Naive thymus-derived CD4-positive, alpha-beta T cell (primary cell): ENCODE data around the gene FAM83G. TPM values are rescaled to one million over a fixed set of nuclear protein-coding genes. Genes with fewer than 3 reads are reported as not detected.

Experiments
- ATAC-seq: fragments of 150-1000 bp; cut with Tn5 transposase; 2 replicates; pipeline ENCODE4 v1.10.0; 2021; ENCODE audit warnings: mild to moderate bottlenecking, moderate library complexity
- CTCF ChIA-PET: fragments of 350-600 bp; sonication (Branson Sonifier 250); formaldehyde crosslinking; loops from one replicate; lab custom pipeline; 2021; ENCODE audit warnings: antibody characterized with exemption; lab: Charles Lee
- POLR2A ChIA-PET: fragments of 350-600 bp; sonication (Branson Sonifier 250); formaldehyde crosslinking; loops from one replicate; lab custom pipeline; 2021; ENCODE audit warnings: antibody characterized with exemption, inconsistent platforms; lab: Charles Lee
- DNase-seq, 9 donors: peaks; one replicate each; pipeline versions ENCODE4 v3.0.0 to v3.0.0-alpha.2; 2020 to 2022; ENCODE audit warnings: mixed read lengths in 1 of 9
- H3K27ac ChIP-seq: one replicate; pipeline ENCODE4 v1.7.0; 2013; ENCODE audit warnings: mild to moderate bottlenecking, low read depth, low read length, moderate library complexity
- H3K27me3 ChIP-seq, 2 donors: one replicate each; pipeline ENCODE4 v1.7.0; 2013; ENCODE audit warnings: low read length in 2 of 2, mild to moderate bottlenecking in 2 of 2, moderate library complexity in 2 of 2; ENCODE audit not compliant: control insufficient read depth in 2 of 2, insufficient read depth in 2 of 2
- H3K36me3 ChIP-seq, 3 experiments: 1 replicate in 2 of 3; 2 replicates in 1 of 3; pipeline ENCODE4 v1.7.0; 2013; ENCODE audit warnings: low read length in 3 of 3, mild to moderate bottlenecking in 3 of 3, moderate library complexity in 1 of 3; ENCODE audit not compliant: insufficient read depth in 3 of 3, control insufficient read depth in 2 of 3
- H3K4me1 ChIP-seq, 2 donors: one replicate each; pipeline ENCODE4 v1.7.0; 2013; ENCODE audit warnings: low read length in 2 of 2, mild to moderate bottlenecking in 2 of 2, moderate library complexity in 1 of 2; ENCODE audit not compliant: control insufficient read depth in 2 of 2, insufficient read depth in 2 of 2
- H3K4me3 ChIP-seq: 2 replicates; pipeline ENCODE4 v1.7.0; 2013; ENCODE audit warnings: mild to moderate bottlenecking, low read length
- H3K9me3 ChIP-seq, 3 experiments: 1 replicate in 2 of 3; 2 replicates in 1 of 3; pipeline ENCODE4 v1.7.0; 2013; ENCODE audit warnings: low read length in 3 of 3; ENCODE audit not compliant: control insufficient read depth in 2 of 3
- H3K27ac Mint-ChIP-seq, 9 donors: one replicate each; pipeline ENCODE4 v1.8.0; 2020 to 2022; ENCODE audit warnings: mixed read lengths in 9 of 9, mild to moderate bottlenecking in 8 of 9, moderate library complexity in 5 of 9, inconsistent platforms in 2 of 9
- H3K27me3 Mint-ChIP-seq, 5 donors: one replicate each; pipeline ENCODE4 v1.8.0; 2021 to 2022; ENCODE audit warnings: mixed read lengths in 5 of 5, mild to moderate bottlenecking in 1 of 5
- H3K36me3 Mint-ChIP-seq, 5 donors: one replicate each; pipeline ENCODE4 v1.8.0; 2020 to 2022; ENCODE audit warnings: mixed read lengths in 5 of 5, mild to moderate bottlenecking in 3 of 5, inconsistent platforms in 1 of 5
- H3K4me1 Mint-ChIP-seq, 7 donors: one replicate each; pipeline ENCODE4 v1.8.0; 2020 to 2022; ENCODE audit warnings: mixed read lengths in 7 of 7, mild to moderate bottlenecking in 3 of 7, inconsistent platforms in 1 of 7
- H3K4me3 Mint-ChIP-seq, 10 donors: one replicate each; pipeline ENCODE4 v1.8.0; 2020 to 2022; ENCODE audit warnings: mild to moderate bottlenecking in 10 of 10, mixed read lengths in 10 of 10, moderate library complexity in 6 of 10, inconsistent platforms in 2 of 10
- H3K9me3 Mint-ChIP-seq, 11 donors: one replicate each; pipeline ENCODE4 v1.8.0; 2020 to 2022; ENCODE audit warnings: mixed read lengths in 11 of 11, mild to moderate bottlenecking in 4 of 11, inconsistent platforms in 1 of 11, moderate library complexity in 1 of 11
- intact Hi-C, 2 donors: fragments of 100-400 bp; cut with micrococcal nuclease; formaldehyde crosslinking; loops; one replicate each; pipeline ENCODE4 v1.15.1; 2023
- polyA plus RNA-seq, 2 donors: library from polyadenylated mRNA; unstranded; fragments of 300-500 nt; fragmentation: Illumina TruSeq; gene quantifications; one replicate each; pipeline ENCODE4 v1.2.3, GENCODE V29; 2021
- total RNA-seq, 6 experiments: library from RNA in 5 of 6; stranded (reverse) in 5 of 6; gene quantifications; 1 replicate in 5 of 6; 2 replicates in 1 of 6; pipeline ENCODE4 v1.2.3 and lab custom pipeline; 2021 to 2026

Gene FAM83G
- total and polyA plus RNA-seq, 7 experiments from 2014 or later = 1.6 to 9.1 (median 4.0) TPM

DNA sequence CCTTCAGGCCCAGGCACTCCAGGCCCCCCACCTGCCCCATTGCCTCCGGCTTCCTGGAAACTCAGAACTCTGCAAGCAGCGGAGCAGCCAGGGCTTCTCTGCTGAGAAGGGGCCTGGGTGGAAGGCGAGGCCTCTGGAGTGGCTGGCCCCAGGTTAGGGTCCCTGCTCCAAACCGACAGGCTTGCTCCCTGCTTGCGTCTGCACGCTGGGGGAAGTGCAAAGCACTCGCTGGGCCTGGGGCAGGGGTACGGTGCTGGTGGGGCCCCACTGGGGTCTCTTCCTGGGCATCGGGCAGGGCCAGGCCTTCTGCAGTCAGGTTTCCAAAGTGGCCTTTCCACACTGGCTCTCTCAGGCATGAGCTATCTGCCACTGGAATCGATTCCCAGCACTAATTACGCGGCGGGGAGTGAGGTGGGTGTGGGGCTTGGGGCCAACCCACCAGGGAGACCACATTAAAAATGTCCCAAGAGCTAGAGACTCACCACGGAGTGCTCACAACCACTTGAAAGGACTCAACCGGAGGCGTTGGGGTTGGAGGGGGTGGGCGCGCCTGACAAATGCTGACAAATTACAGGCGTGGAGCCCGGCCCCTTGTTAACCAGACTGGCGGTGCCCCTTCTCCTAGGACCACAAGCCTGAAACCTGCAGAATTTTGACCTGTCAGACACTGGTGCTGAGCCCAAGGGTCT lies 17.9 kb downstream of the FAM83G start:
- H3K27me3 Mint-ChIP-seq = no peaks in the 10 kb centered on the region
- Histone ChIP-seq H3K9me3 (no peaks in the 10 kb centered on the region), H3K4me1 (no peaks in the 10 kb centered on the region), H3K27ac (no peak overlapping the region), H3K4me3 (no peak overlapping the region), H3K27me3 (no peaks in the 10 kb centered on the region), H3K36me3 (peaks cover 0 to 9% (median 0%) of the 10 kb centered on the region in 3 experiments)
- peaks cover 0 to 11% (median 0%) of the 10 kb centered on the region in 7 donors for H3K4me1 Mint-ChIP-seq
- H3K36me3 Mint-ChIP-seq = peaks cover 0 to 16% (median 0%) of the 10 kb centered on the region in 5 donors
- intact Hi-C loops = no loop called here
- ChIA-PET CTCF (no interaction called here), POLR2A (no interaction called here)
- ATAC-seq (no peak), DNase-seq (no peak)
- no peak overlapping the region for H3K27ac Mint-ChIP-seq
- H3K4me3 Mint-ChIP-seq = no peak overlapping the region
- H3K9me3 Mint-ChIP-seq = no peaks in the 10 kb centered on the region

GRCh38 chr17:18985475-18985874 lies 19.1 kb downstream of the FAM83G start:
- Histone ChIP-seq H3K27ac (no peak overlapping the region), H3K4me1 (no peaks in the 10 kb centered on the region), H3K36me3 (peaks cover 0 to 9% (median 0%) of the 10 kb centered on the region in 3 experiments), H3K4me3 (no peak overlapping the region), H3K9me3 (no peaks in the 10 kb centered on the region), H3K27me3 (no peaks in the 10 kb centered on the region)
- intact Hi-C loops = no loop called here
- H3K27me3 Mint-ChIP-seq = no peaks in the 10 kb centered on the region
- no peak overlapping the region for H3K27ac Mint-ChIP-seq
- ChIA-PET POLR2A (no interaction called here), CTCF (no interaction called here)
- DNase-seq (no peak), ATAC-seq (no peak)
- H3K9me3 Mint-ChIP-seq = no peaks in the 10 kb centered on the region
- peaks cover 0 to 11% (median 2%) of the 10 kb centered on the region in 7 donors for H3K4me1 Mint-ChIP-seq
- H3K4me3 Mint-ChIP-seq = no peak overlapping the region
- H3K36me3 Mint-ChIP-seq = peaks cover 0 to 16% (median 0%) of the 10 kb centered on the region in 5 donors

DNA sequence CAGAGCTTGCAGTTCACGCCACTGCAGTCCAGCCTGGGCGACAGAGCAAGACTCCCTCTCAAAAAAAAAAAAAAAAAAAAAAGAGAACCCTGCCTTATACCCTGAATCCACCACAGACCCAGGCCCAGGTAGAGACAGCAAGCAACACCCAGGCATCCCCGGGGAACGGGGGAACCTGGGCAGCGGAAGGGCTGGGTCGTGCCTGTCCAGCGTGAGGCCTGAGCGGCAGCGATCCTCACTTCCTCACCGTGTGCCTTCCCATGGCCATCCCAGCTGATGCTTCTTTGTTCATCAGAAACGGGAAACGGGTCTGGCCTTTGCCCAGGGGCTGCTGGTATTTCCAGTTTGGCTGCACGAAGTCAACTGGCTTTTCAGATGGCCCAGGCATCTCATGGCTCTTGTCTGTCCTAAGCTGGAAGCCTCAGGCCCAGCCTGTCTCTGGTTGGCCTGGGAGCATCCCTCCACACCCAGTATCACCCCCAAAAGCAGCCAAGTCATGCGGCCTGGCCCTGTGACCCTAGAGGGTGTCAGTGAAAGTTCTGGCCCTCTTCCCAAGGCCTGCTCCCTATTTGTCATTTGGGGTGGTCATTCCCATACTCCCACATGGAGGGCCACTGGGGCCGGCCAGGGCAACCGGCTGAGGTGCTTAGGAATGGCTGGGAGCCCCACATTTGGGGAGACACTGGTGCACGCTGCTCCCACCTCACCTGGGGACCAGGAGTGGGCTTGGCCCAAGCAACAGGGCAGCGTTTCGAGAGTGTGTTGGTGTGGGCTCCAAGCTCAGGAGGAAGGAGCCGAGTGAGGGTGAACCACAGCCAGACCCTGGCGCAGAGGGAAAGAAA lies 20.1 kb downstream of the FAM83G start:
- Mint-ChIP-seq H3K36me3 (peaks cover 0 to 18% (median 0%) of the 10 kb centered on the region in 5 donors), H3K4me3 (no peak overlapping the region), H3K27me3 (no peaks in the 10 kb centered on the region), H3K9me3 (no peaks in the 10 kb centered on the region), H3K4me1 (peaks cover 0 to 11% (median 0%) of the 10 kb centered on the region in 7 donors), H3K27ac (no peak overlapping the region)
- H3K36me3 ChIP-seq = peaks cover 0 to 15% (median 0%) of the 10 kb centered on the region in 3 experiments
- ATAC-seq (no peak), DNase-seq (no peak)
- ChIA-PET CTCF (no interaction called here), POLR2A (no interaction called here)
- H3K4me1 ChIP-seq = no peaks in the 10 kb centered on the region
- no peak overlapping the region for H3K4me3 ChIP-seq
- H3K9me3 ChIP-seq = no peaks in the 10 kb centered on the region
- intact Hi-C loops = no loop called here
- H3K27ac ChIP-seq = no peak overlapping the region
- H3K27me3 ChIP-seq = no peaks in the 10 kb centered on the region

- CTCF ChIA-PET = no interaction called here
Measured at GRCh38 chr17:18981642-18982424, 22.7 kb downstream of the FAM83G start.

GRCh38 chr17:18981335-18981641 lies 23.3 kb downstream of the FAM83G start:
- Mint-ChIP-seq H3K27ac (peak overlapping the region in 2 of 9 donors; percentile 2 to 29), H3K27me3 (no peaks in the 10 kb centered on the region), H3K4me3 (no peak overlapping the region), H3K9me3 (no peaks in the 10 kb centered on the region), H3K4me1 (peaks cover 0 to 4% (median 0%) of the 10 kb centered on the region in 7 donors), H3K36me3 (peaks cover 0 to 22% (median 0%) of the 10 kb centered on the region in 5 donors)
- H3K9me3 ChIP-seq = no peaks in the 10 kb centered on the region
- H3K36me3 ChIP-seq = peaks cover 0 to 37% (median 0%) of the 10 kb centered on the region in 3 experiments
- CTCF ChIA-PET = no interaction called here
- POLR2A ChIA-PET = interaction anchor here (0.7 kb wide), 1 partner anchor 41 kb away, joined by 3 read pairs; no protein-coding TSS in a partner anchor
- no peak overlapping the region for H3K27ac ChIP-seq
- DNase-seq (no peak), ATAC-seq (no peak)
- no peak overlapping the region for H3K4me3 ChIP-seq
- intact Hi-C loops = no loop called here
- no peaks in the 10 kb centered on the region for H3K4me1 ChIP-seq
- H3K27me3 ChIP-seq = no peaks in the 10 kb centered on the region

More at GRCh38 chr17:18981642-18982424, 22.7 kb downstream of the FAM83G start:
- Mint-ChIP-seq H3K4me3 (no peak overlapping the region), H3K4me1 (peaks cover 0 to 4% (median 0%) of the 10 kb centered on the region in 7 donors), H3K27ac (no peak overlapping the region), H3K9me3 (no peaks in the 10 kb centered on the region), H3K36me3 (peaks cover 0 to 19% (median 0%) of the 10 kb centered on the region in 5 donors), H3K27me3 (no peaks in the 10 kb centered on the region)
- Histone ChIP-seq H3K4me3 (no peak overlapping the region), H3K9me3 (no peaks in the 10 kb centered on the region), H3K27me3 (no peaks in the 10 kb centered on the region), H3K4me1 (no peaks in the 10 kb centered on the region), H3K27ac (no peak overlapping the region), H3K36me3 (peaks cover 0 to 34% (median 0%) of the 10 kb centered on the region in 3 experiments)
- DNase-seq = no peak
- ATAC-seq = no peak
- intact Hi-C loops = no loop called here
- POLR2A ChIA-PET = interaction anchor here (0.7 kb wide), 1 partner anchor 40 kb away, joined by 3 read pairs; no protein-coding TSS in a partner anchor

GRCh38 chr17:18980682-18981334 lies 23.8 kb downstream of the FAM83G start:
- H3K9me3 Mint-ChIP-seq = no peaks in the 10 kb centered on the region
- ChIA-PET POLR2A (interaction anchor here (0.7 kb wide), 1 partner anchor 41 kb away, joined by 3 read pairs; no protein-coding TSS in a partner anchor), CTCF (no interaction called here)
- peaks cover 0 to 17% (median 0%) of the 10 kb centered on the region in 5 donors for H3K36me3 Mint-ChIP-seq
- no peaks in the 10 kb centered on the region for H3K27me3 Mint-ChIP-seq
- H3K4me3 Mint-ChIP-seq = no peak overlapping the region
- ATAC-seq (no peak), DNase-seq (no peak)
- Histone ChIP-seq H3K9me3 (no peaks in the 10 kb centered on the region), H3K27ac (no peak overlapping the region), H3K4me3 (no peak overlapping the region), H3K36me3 (peaks cover 0 to 37% (median 0%) of the 10 kb centered on the region in 3 experiments), H3K4me1 (no peaks in the 10 kb centered on the region), H3K27me3 (no peaks in the 10 kb centered on the region)
- peak overlapping the region in 2 of 9 donors; percentile 2 to 29 for H3K27ac Mint-ChIP-seq
- intact Hi-C loops = no loop called here
- H3K4me1 Mint-ChIP-seq = peaks cover 0 to 4% (median 0%) of the 10 kb centered on the region in 7 donors
